ENCODE results near the gene BTF3. TPM values are rescaled to one million over a fixed set of nuclear protein-coding genes. Genes with fewer than 3 reads are reported as not detected.

BTF3 gene
- total and polyA plus RNA-seq, 5 donors from 2014 or later, result 585 to 852 (median 786) TPM

- Mint-ChIP-seq H3K4me1 (peaks cover 0 to 4% (median 0%) of the 10 kb centered on the region in 4 donors), H3K36me3 (no peaks in the 10 kb centered on the region), H3K9me3 (peaks cover 0 to 2% (median 0%) of the 10 kb centered on the region in 7 donors), H3K4me3 (no peak overlapping the region), H3K27ac (no peak overlapping the region), H3K27me3 (peaks cover 31% of the 10 kb centered on the region)
- Histone ChIP-seq H3K9me3 (ENCODE audit: control insufficient read depth in 2 of 2, low read length in 2 of 2) (no peaks in the 10 kb centered on the region), H3K36me3 (ENCODE audit: control insufficient read depth, insufficient read depth, low read length) (no peaks in the 10 kb centered on the region), H3K27ac (ENCODE audit: insufficient read depth, low read length, poor library complexity, severe bottlenecking) (no peak overlapping the region), H3K4me3 (ENCODE audit: low read depth, low read length) (no peak overlapping the region), H3K4me1 (ENCODE audit: control insufficient read depth, insufficient read depth, low read length, poor library complexity, severe bottlenecking) (no peaks in the 10 kb centered on the region), H3K27me3 (ENCODE audit: control insufficient read depth, insufficient read depth, low read length) (peaks cover 8% of the 10 kb centered on the region)
- no peak for ATAC-seq (ENCODE audit: low read depth in 2 of 2)
- no peak for DNase-seq
These were observed 30.0 kb downstream of the BTF3 start for GRCh38 chr5:73528248-73528647.

GRCh38 chr5:73529081-73529480, 30.8 kb downstream of the BTF3 start:
- H3K27ac ChIP-seq (ENCODE audit: insufficient read depth, low read length, poor library complexity, severe bottlenecking), result no peak overlapping the region
- Mint-ChIP-seq H3K9me3 (peaks cover 0 to 2% (median 0%) of the 10 kb centered on the region in 7 donors), H3K27me3 (peaks cover 39% of the 10 kb centered on the region), H3K36me3 (no peaks in the 10 kb centered on the region), H3K4me1 (peaks cover 0 to 4% (median 0%) of the 10 kb centered on the region in 4 donors), H3K4me3 (no peak overlapping the region), H3K27ac (no peak overlapping the region)
- DNase-seq (no peak), ATAC-seq (ENCODE audit: low read depth in 2 of 2) (no peak)
- no peak overlapping the region for H3K4me3 ChIP-seq (ENCODE audit: low read depth, low read length)
- no peaks in the 10 kb centered on the region for H3K9me3 ChIP-seq (ENCODE audit: control insufficient read depth in 2 of 2, low read length in 2 of 2)
- no peaks in the 10 kb centered on the region for H3K4me1 ChIP-seq (ENCODE audit: control insufficient read depth, insufficient read depth, low read length, poor library complexity, severe bottlenecking)
- H3K36me3 ChIP-seq (ENCODE audit: control insufficient read depth, insufficient read depth, low read length), result no peaks in the 10 kb centered on the region
- H3K27me3 ChIP-seq (ENCODE audit: control insufficient read depth, insufficient read depth, low read length), result peaks cover 8% of the 10 kb centered on the region

- ATAC-seq (ENCODE audit: low read depth in 2 of 2) (no peak), DNase-seq (no peak)
- peaks cover 13% of the 10 kb centered on the region for H3K27me3 ChIP-seq (ENCODE audit: control insufficient read depth, insufficient read depth, low read length)
- H3K9me3 Mint-ChIP-seq, result peaks cover 0 to 4% (median 0%) of the 10 kb centered on the region in 7 donors
- H3K4me1 ChIP-seq (ENCODE audit: control insufficient read depth, insufficient read depth, low read length, poor library complexity, severe bottlenecking), result no peaks in the 10 kb centered on the region
- H3K27me3 Mint-ChIP-seq, result peaks cover 49% of the 10 kb centered on the region
- H3K36me3 ChIP-seq (ENCODE audit: control insufficient read depth, insufficient read depth, low read length), result no peaks in the 10 kb centered on the region
- H3K9me3 ChIP-seq (ENCODE audit: control insufficient read depth in 2 of 2, low read length in 2 of 2), result no peaks in the 10 kb centered on the region
- H3K36me3 Mint-ChIP-seq, result no peaks in the 10 kb centered on the region
- no peak overlapping the region for H3K4me3 ChIP-seq (ENCODE audit: low read depth, low read length)
- no peak overlapping the region for H3K27ac ChIP-seq (ENCODE audit: insufficient read depth, low read length, poor library complexity, severe bottlenecking)
- H3K4me1 Mint-ChIP-seq, result peaks cover 0 to 4% (median 0%) of the 10 kb centered on the region in 4 donors
- peak overlapping the region in 1 of 4 donors; percentile 75 for H3K4me3 Mint-ChIP-seq
- no peak overlapping the region for H3K27ac Mint-ChIP-seq
These were observed 33.1 kb downstream of the BTF3 start for GRCh38 chr5:73531356-73531755.

GRCh38 chr5:73532195-73532594, 34.0 kb downstream of the BTF3 start:
- Histone ChIP-seq H3K36me3 (ENCODE audit: control insufficient read depth, insufficient read depth, low read length) (no peaks in the 10 kb centered on the region), H3K27ac (ENCODE audit: insufficient read depth, low read length, poor library complexity, severe bottlenecking) (no peak overlapping the region), H3K4me3 (ENCODE audit: low read depth, low read length) (no peak overlapping the region), H3K27me3 (ENCODE audit: control insufficient read depth, insufficient read depth, low read length) (peaks cover 13% of the 10 kb centered on the region), H3K9me3 (ENCODE audit: control insufficient read depth in 2 of 2, low read length in 2 of 2) (no peaks in the 10 kb centered on the region), H3K4me1 (ENCODE audit: control insufficient read depth, insufficient read depth, low read length, poor library complexity, severe bottlenecking) (no peaks in the 10 kb centered on the region)
- Mint-ChIP-seq H3K27ac (no peak overlapping the region), H3K36me3 (no peaks in the 10 kb centered on the region), H3K27me3 (peaks cover 53% of the 10 kb centered on the region), H3K9me3 (peaks cover 0 to 5% (median 0%) of the 10 kb centered on the region in 7 donors), H3K4me1 (peaks cover 0 to 4% (median 0%) of the 10 kb centered on the region in 4 donors), H3K4me3 (no peak overlapping the region)
- DNase-seq (no peak), ATAC-seq (ENCODE audit: low read depth in 2 of 2) (no peak)

- no peaks in the 10 kb centered on the region for H3K36me3 Mint-ChIP-seq
- ATAC-seq (ENCODE audit: low read depth in 2 of 2), result no peak
- H3K27me3 Mint-ChIP-seq, result peaks cover 45% of the 10 kb centered on the region
- Histone ChIP-seq H3K4me1 (ENCODE audit: control insufficient read depth, insufficient read depth, low read length, poor library complexity, severe bottlenecking) (no peaks in the 10 kb centered on the region), H3K4me3 (ENCODE audit: low read depth, low read length) (no peak overlapping the region), H3K9me3 (ENCODE audit: control insufficient read depth in 2 of 2, low read length in 2 of 2) (no peaks in the 10 kb centered on the region), H3K27ac (ENCODE audit: insufficient read depth, low read length, poor library complexity, severe bottlenecking) (no peak overlapping the region), H3K27me3 (ENCODE audit: control insufficient read depth, insufficient read depth, low read length) (peaks cover 11% of the 10 kb centered on the region), H3K36me3 (ENCODE audit: control insufficient read depth, insufficient read depth, low read length) (no peaks in the 10 kb centered on the region)
- peaks cover 0 to 5% (median 0%) of the 10 kb centered on the region in 7 donors for H3K9me3 Mint-ChIP-seq
- peaks cover 0 to 4% (median 0%) of the 10 kb centered on the region in 4 donors for H3K4me1 Mint-ChIP-seq
- no peak for DNase-seq
- no peak overlapping the region for H3K27ac Mint-ChIP-seq
- no peak overlapping the region for H3K4me3 Mint-ChIP-seq
These were observed 35.9 kb downstream of the BTF3 start for GRCh38 chr5:73534011-73534644.

- H3K27ac ChIP-seq (ENCODE audit: insufficient read depth, low read length, poor library complexity, severe bottlenecking), result no peak overlapping the region
- no peak for ATAC-seq (ENCODE audit: low read depth in 2 of 2)
- H3K36me3 ChIP-seq (ENCODE audit: control insufficient read depth, insufficient read depth, low read length), result no peaks in the 10 kb centered on the region
- no peaks in the 10 kb centered on the region for H3K4me1 ChIP-seq (ENCODE audit: control insufficient read depth, insufficient read depth, low read length, poor library complexity, severe bottlenecking)
- Mint-ChIP-seq H3K27me3 (peaks cover 48% of the 10 kb centered on the region), H3K4me3 (no peak overlapping the region), H3K9me3 (peaks cover 0 to 5% (median 0%) of the 10 kb centered on the region in 7 donors), H3K27ac (no peak overlapping the region), H3K36me3 (no peaks in the 10 kb centered on the region), H3K4me1 (peaks cover 0 to 4% (median 0%) of the 10 kb centered on the region in 4 donors)
- H3K4me3 ChIP-seq (ENCODE audit: low read depth, low read length), result no peak overlapping the region
- DNase-seq, result no peak
- H3K9me3 ChIP-seq (ENCODE audit: control insufficient read depth in 2 of 2, low read length in 2 of 2), result no peaks in the 10 kb centered on the region
- H3K27me3 ChIP-seq (ENCODE audit: control insufficient read depth, insufficient read depth, low read length), result peaks cover 9% of the 10 kb centered on the region
These were observed 36.7 kb downstream of the BTF3 start for GRCh38 chr5:73534971-73535370.

- Mint-ChIP-seq H3K36me3 (no peaks in the 10 kb centered on the region), H3K9me3 (peaks cover 0 to 3% (median 0%) of the 10 kb centered on the region in 7 donors), H3K4me3 (no peak overlapping the region), H3K4me1 (peaks cover 0 to 2% (median under 1%) of the 10 kb centered on the region in 4 donors), H3K27ac (no peak overlapping the region), H3K27me3 (peaks cover 18% of the 10 kb centered on the region)
- H3K9me3 ChIP-seq (ENCODE audit: control insufficient read depth in 2 of 2, low read length in 2 of 2), result no peaks in the 10 kb centered on the region
- ATAC-seq (ENCODE audit: low read depth in 2 of 2) (no peak), DNase-seq (no peak)
- no peaks in the 10 kb centered on the region for H3K4me1 ChIP-seq (ENCODE audit: control insufficient read depth, insufficient read depth, low read length, poor library complexity, severe bottlenecking)
- H3K36me3 ChIP-seq (ENCODE audit: control insufficient read depth, insufficient read depth, low read length), result no peaks in the 10 kb centered on the region
- no peak overlapping the region for H3K27ac ChIP-seq (ENCODE audit: insufficient read depth, low read length, poor library complexity, severe bottlenecking)
- H3K27me3 ChIP-seq (ENCODE audit: control insufficient read depth, insufficient read depth, low read length), result peaks cover 6% of the 10 kb centered on the region
- no peak overlapping the region for H3K4me3 ChIP-seq (ENCODE audit: low read depth, low read length)
These were observed 41.5 kb downstream of the BTF3 start for GRCh38 chr5:73539730-73540129.

GRCh38 chr5:73540192-73540591, 42.0 kb downstream of the BTF3 start:
- H3K36me3 Mint-ChIP-seq, result no peaks in the 10 kb centered on the region
- H3K4me1 Mint-ChIP-seq, result peaks cover 0 to 2% (median under 1%) of the 10 kb centered on the region in 4 donors
- H3K4me3 Mint-ChIP-seq, result no peak overlapping the region
- peaks cover 6% of the 10 kb centered on the region for H3K27me3 ChIP-seq (ENCODE audit: control insufficient read depth, insufficient read depth, low read length)
- no peak overlapping the region for H3K27ac Mint-ChIP-seq
- H3K27me3 Mint-ChIP-seq, result peaks cover 15% of the 10 kb centered on the region
- H3K9me3 ChIP-seq (ENCODE audit: control insufficient read depth in 2 of 2, low read length in 2 of 2), result no peaks in the 10 kb centered on the region
- H3K4me1 ChIP-seq (ENCODE audit: control insufficient read depth, insufficient read depth, low read length, poor library complexity, severe bottlenecking), result no peaks in the 10 kb centered on the region
- no peak overlapping the region for H3K4me3 ChIP-seq (ENCODE audit: low read depth, low read length)
- no peak overlapping the region for H3K27ac ChIP-seq (ENCODE audit: insufficient read depth, low read length, poor library complexity, severe bottlenecking)
- peaks cover 0 to 3% (median 0%) of the 10 kb centered on the region in 7 donors for H3K9me3 Mint-ChIP-seq
- DNase-seq (no peak), ATAC-seq (ENCODE audit: low read depth in 2 of 2) (no peak)
- no peaks in the 10 kb centered on the region for H3K36me3 ChIP-seq (ENCODE audit: control insufficient read depth, insufficient read depth, low read length)

Measured in CD4-positive, CD25-positive, alpha-beta regulatory T cell (primary cell).